GM19351 (cell line): Measurements from ENCODE around the gene RPS16.

Experiments used
- ATAC-seq: cut with Tn5 transposase; IDR thresholded peaks from one replicate; pipeline ENCODE4 v1.9.1; 2021; ENCODE audit warnings: mild to moderate bottlenecking, moderate library complexity; ENCODE audit not compliant: unreplicated experiment

RPS16 gene

GRCh38 chr19:39449116-39449797, 13.5 kb upstream of the RPS16 start:
- no peak for ATAC-seq

- ATAC-seq: no peak
Measured at GRCh38 chr19:39448271-39448670, 12.5 kb upstream of the RPS16 start.

- no peak for ATAC-seq
Measured at GRCh38 chr19:39446365-39447084, 10.8 kb upstream of the RPS16 start.

DNA sequence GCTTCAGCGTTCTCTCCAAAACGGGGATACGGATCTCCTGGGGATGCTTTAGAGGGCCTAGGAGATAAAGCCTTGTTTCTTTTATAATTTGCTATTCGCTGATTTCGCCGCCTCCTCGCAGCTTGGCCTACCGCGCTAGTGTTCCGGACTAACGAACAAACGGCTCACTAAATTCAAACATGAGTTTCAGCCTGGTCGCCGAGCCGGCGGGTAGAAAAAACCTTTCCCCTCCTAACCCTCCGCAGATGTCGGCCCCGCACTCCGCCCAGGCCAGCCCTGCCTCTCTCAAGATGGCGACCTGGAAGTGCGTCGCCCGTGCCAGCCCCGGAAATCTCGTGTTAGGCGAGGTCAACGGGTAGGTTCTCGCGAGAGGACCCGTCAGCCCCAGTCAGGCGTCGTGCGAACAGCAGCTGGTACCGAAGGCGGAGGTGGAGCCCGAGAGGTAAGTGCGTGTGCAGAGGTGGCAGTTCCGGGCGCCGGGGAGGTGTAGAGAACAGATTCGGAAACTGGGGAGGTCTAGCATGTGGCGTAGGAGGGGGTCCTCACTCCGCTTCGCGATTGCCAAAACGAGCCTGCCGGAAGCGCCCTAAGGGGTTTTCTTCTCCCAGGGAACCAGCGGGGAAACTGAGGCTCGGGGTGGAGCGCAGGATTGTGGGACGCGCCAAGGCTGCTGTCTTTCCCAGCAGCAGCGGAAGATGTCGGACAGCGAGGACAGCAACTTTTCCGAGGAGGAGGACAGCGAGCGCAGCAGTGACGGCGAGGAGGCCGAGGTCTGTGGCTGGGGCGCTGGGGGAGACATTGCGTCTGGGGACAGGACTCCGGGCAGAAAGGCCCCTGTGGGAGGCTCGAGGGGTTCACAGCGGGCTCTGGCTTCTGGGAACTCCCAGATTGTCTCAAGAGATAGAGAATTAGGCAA, 9.7 kb upstream of the RPS16 start, which contains the start of gene SUPT5H:
Gene SUPT5H, plus strand, starts transcription at position 387 of the 916 bp plus-strand sequence. Its CDS starts 309 bp downstream, at position 696.
- peak; percentile 85 for ATAC-seq

- ATAC-seq: no peak
Measured at GRCh38 chr19:39444598-39445195, 8.9 kb upstream of the RPS16 start.

- ATAC-seq: no peak
Measured at GRCh38 chr19:39438270-39438934, 2.7 kb upstream of the RPS16 start.

GRCh38 chr19:39436350-39436716, 584 bp upstream of the RPS16 start:
- no peak for ATAC-seq

- no peak for ATAC-seq
Measured at GRCh38 chr19:39434123-39435076, 1.3 kb downstream of the RPS16 start.

DNA sequence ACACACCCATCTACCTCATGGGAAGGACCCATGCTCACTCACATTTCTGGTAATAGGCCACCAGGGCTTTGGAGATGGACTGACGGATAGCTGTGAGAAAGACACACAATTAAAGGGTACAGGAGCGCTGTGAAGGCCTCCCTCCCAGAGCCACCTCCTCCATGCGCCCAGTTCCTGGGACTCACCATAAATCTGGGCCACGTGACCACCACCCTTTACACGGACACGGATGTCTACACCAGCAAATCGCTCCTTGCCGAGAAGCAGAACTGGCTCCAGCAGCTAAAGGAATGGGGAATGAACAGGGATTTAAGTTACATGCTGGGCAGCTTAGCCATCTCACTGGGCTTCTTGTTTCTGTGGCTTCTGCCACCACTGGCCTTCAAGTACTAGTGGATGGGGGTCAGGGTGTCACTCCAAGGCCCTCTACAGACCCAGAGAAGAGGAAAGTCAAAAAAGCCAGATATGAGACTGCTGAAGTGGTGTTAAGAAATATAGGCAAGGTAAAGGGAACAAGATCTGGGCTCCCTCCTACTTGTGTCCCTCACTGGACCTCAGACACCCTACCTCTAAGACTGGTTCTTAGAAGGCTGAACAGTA, 2.2 kb downstream of the RPS16 start:
- no peak for ATAC-seq

DNA sequence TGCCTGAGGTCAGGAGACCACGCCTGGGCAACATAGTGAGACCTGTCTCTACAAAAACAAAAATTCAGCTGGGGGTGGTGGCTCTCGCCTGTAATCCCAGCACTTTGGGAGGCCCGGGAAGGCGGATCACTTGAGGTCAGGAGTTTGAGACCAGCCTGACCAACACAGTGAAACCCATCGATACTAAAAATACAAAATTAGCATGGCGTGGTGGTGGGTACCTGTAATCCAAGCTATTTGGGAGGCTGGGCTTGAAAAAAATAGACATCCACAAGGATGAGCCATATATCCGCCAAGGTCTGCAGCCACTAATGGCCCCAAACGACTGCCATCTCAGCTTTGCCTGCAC, 3.1 kb downstream of the RPS16 start:
- ATAC-seq: no peak

DNA sequence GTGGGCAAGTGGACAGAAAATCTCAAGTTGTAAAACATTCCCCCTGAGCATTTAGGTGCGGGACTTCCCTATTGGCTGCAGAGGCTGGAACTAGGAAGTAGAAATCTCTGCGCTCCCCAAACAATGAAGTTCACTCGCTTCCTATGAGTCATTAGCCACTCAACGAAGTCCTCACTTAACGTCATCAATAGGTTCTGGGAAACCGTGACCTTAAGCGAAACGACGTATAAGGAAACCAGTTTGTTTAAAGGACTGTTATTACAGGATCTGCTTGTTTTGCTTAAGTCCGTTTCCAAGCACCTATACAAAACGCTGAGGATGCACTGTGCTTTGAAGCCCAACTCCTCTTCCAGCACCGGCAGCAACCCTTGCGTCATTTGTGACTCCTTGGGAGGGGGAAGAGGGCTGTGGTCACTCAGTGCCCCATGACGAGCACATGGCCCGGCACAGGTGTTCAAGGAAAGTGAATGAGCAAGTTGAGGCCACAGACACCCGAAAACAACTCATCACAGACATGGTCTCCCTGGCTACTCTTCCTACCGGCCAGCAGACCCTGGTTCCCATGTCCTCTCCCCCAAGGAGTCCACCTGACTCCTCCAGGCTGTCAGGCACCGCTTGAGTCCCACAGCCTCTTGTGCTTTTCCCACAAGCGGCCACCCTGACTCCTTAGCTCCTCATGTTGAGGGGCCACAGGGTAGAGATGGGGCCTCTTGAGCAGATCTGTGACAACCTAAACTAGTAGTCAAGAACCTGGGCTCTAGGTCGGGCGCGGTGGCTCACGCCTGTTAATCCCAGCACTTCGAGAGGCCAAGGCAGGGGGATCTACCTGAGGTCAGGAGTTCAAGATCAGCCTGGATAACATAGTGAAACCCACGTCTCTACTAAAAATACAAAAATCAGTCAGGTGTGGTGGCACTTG, 4.8 kb downstream of the RPS16 start:
- peak; percentile 56 for ATAC-seq

DNA sequence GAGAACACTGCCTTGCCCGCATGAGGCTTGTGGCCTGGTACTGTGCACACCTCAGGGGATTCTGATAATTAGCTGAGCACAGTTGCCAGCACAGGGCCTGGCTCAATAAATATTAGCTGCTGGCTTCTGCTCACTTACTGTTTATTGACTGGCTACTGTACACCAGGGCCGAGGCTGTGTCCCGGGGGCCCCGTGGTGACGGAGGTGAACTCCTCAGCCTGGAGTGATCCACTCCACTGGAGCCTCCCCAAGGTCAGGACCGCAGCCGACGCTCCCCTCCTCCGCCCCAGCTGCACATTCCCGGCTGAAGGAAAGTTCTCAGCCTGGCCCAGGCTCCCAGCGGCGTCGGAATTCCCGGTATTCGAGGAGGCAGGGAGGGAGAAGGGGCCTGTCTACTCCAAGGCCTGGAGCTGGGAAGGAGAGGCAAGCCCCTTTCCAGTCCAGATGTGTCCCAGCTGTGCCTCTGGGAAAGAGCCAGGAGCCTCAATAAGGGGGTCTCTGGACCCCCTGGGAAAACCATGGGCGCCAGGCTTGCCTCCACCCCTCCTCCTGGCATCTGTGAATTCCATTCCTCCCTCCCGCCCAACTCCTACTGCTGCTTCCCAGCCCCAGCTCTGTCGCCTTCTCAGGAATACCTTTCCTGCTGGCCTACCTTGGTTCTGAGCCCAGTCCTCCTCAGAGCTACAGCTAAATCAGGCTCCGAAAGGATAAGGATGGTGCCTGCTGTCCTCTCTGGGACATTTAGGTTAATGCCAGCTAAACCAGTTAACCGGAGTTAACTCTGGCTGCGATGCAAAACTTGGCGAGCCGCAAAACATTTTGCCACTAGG, 7.3 kb downstream of the RPS16 start:
- ATAC-seq: no peak

GRCh38 chr19:39427707-39428106, 8.0 kb downstream of the RPS16 start:
- no peak for ATAC-seq

- no peak for ATAC-seq
Measured at GRCh38 chr19:39426170-39426569, 9.6 kb downstream of the RPS16 start.

DNA sequence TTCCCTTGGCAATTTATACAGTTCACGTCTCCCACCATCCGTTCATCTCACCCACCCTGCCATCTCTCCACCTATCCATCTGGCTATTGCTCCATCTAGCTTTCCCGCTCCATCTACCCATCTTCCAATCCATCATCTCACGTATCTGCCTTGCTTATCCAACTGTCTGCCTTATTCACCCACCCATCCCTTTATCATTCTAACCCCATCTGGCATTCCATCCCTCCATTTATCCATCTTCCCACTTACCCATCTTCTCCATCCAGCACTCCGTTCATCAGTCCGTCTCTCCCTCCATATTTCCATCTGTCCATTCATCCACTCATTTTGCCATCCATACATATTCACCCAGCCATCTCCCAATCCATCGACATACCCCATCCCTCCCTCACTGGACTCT, 10.0 kb downstream of the RPS16 start:
- ATAC-seq: no peak

- ATAC-seq: no peak
Measured at GRCh38 chr19:39424934-39425333, 10.8 kb downstream of the RPS16 start.
